Astrocyte (in vitro differentiated cells and primary cell): Measurements from ENCODE around the gene RMND5A. TPM values are rescaled to one million over a fixed set of nuclear protein-coding genes. Genes with fewer than 3 reads are reported as not detected.
A peak's percentile ranks its signal among the peaks of the same experiment; 100 is the strongest.

Source experiments
- DNase-seq: peaks from one replicate; pipeline ENCODE4 v3.0.0-alpha.2; 2010; ENCODE audit warnings: low read depth
- FAIRE-seq: peaks from 2 replicates; lab custom pipeline; 2011; peaks lifted over from hg19 to GRCh38; lab: Jason Lieb, UNC
- H2AFZ ChIP-seq: 2 replicates; pipeline ENCODE4 v1.6.0; 2012; ENCODE audit warnings: low read depth, low read length, inconsistent platforms
- H3K27ac ChIP-seq: 2 replicates; pipeline ENCODE4 v1.5.1; 2011; ENCODE audit warnings: low read depth, low read length, inconsistent platforms
- H3K27me3 ChIP-seq: 2 replicates; pipeline ENCODE4 v1.6.0; 2011; ENCODE audit warnings: low read length, inconsistent platforms; ENCODE audit not compliant: insufficient read depth
- H3K36me3 ChIP-seq: 2 replicates; pipeline ENCODE4 v1.5.1; 2011; ENCODE audit warnings: low read length, inconsistent platforms; ENCODE audit not compliant: insufficient read depth
- H3K4me1 ChIP-seq: 2 replicates; pipeline ENCODE4 v1.5.1; 2011; ENCODE audit warnings: low read length, inconsistent platforms; ENCODE audit not compliant: insufficient read depth
- H3K4me2 ChIP-seq: 2 replicates; pipeline ENCODE4 v1.6.0; 2012; ENCODE audit warnings: low read length, inconsistent platforms
- H3K4me3 ChIP-seq: 2 replicates; pipeline ENCODE4 v1.5.1; 2011; ENCODE audit warnings: low read depth, mild to moderate bottlenecking, low read length, inconsistent platforms; ENCODE audit not compliant: insufficient read depth
- H3K79me2 ChIP-seq: 2 replicates; pipeline ENCODE4 v1.6.0; 2012; ENCODE audit warnings: mild to moderate bottlenecking, low read length, inconsistent platforms; ENCODE audit not compliant: insufficient read depth
- H3K9ac ChIP-seq: 2 replicates; pipeline ENCODE4 v1.6.0; 2012; ENCODE audit warnings: mild to moderate bottlenecking, low read length, inconsistent platforms
- H3K9me3 ChIP-seq: 2 replicates; pipeline ENCODE4 v1.5.1; 2012; ENCODE audit warnings: low read depth, mild to moderate bottlenecking, low read length, inconsistent platforms; ENCODE audit not compliant: insufficient read depth
- H4K20me1 ChIP-seq: 2 replicates; pipeline ENCODE4 v1.6.0; 2012; ENCODE audit warnings: low read length, inconsistent platforms; ENCODE audit not compliant: insufficient read depth
- H3K27ac Mint-ChIP-seq: one replicate; pipeline ENCODE4 v1.8.0; 2021; ENCODE audit warnings: mild to moderate bottlenecking, mixed read lengths; ENCODE audit not compliant: unreplicated experiment
- H3K27me3 Mint-ChIP-seq: one replicate; pipeline ENCODE4 v1.8.0; 2021; ENCODE audit warnings: low read depth, mixed read lengths; ENCODE audit not compliant: unreplicated experiment
- H3K36me3 Mint-ChIP-seq: one replicate; pipeline ENCODE4 v1.8.0; 2021; ENCODE audit warnings: low read depth, mixed read lengths; ENCODE audit not compliant: unreplicated experiment
- H3K4me1 Mint-ChIP-seq: one replicate; pipeline ENCODE4 v1.8.0; 2021; ENCODE audit warnings: low read depth, mixed read lengths; ENCODE audit not compliant: unreplicated experiment
- H3K4me3 Mint-ChIP-seq: one replicate; pipeline ENCODE4 v1.8.0; 2021; ENCODE audit warnings: mild to moderate bottlenecking, moderate library complexity, mixed read lengths; ENCODE audit not compliant: unreplicated experiment
- H3K9me3 Mint-ChIP-seq: one replicate; pipeline ENCODE4 v1.8.0; 2021; ENCODE audit warnings: mild to moderate bottlenecking, mixed read lengths; ENCODE audit not compliant: unreplicated experiment
- CTCF ChIP-seq: IDR thresholded peaks from 2 replicates; pipeline ENCODE4 v1.5.1; 2011; ENCODE audit warnings: low read depth, mild to moderate bottlenecking, inconsistent platforms, low read length, moderate library complexity; ENCODE audit not compliant: insufficient read depth
- EZH2 ChIP-seq: IDR thresholded peaks from 2 replicates; pipeline ENCODE4 v1.6.1; 2012; ENCODE audit warnings: mild to moderate bottlenecking, low read length, inconsistent platforms; ENCODE audit not compliant: insufficient read depth
- total RNA-seq: library from RNA; stranded (reverse); gene quantifications from 2 replicates; pipeline ENCODE4 v1.2.1, GENCODE V29; 2021

RMND5A gene
- total RNA-seq, 1 donor from 2014 or later, result 33.6 TPM

DNA sequence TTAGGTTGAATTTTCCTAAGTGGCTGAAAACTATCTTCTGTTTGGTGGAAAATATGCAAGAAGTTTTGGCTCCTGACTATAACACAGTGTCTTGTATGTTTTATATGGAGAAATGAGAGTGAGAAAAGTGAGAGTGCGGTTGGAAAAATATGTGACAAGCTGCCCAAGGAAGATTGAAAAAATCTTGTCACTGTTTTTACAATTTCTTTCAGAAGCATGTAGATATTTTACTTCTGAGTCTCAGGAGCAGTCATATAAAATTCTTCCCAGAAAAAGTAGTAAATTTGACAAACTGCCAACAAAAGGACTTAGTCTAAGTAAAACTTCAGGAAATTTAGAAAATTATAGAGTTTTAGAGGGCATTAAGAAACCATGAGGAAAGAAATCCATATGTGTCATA, 19.4 kb upstream of the RMND5A start:
- Histone ChIP-seq H3K4me2 (no peak overlapping the region), H3K9me3 (no peaks in the 10 kb centered on the region), H3K36me3 (no peaks in the 10 kb centered on the region), H3K79me2 (no peaks in the 10 kb centered on the region), H3K27ac (no peak overlapping the region), H3K9ac (no peak overlapping the region), H3K27me3 (no peaks in the 10 kb centered on the region), H2AFZ (no peak overlapping the region), H4K20me1 (no peaks in the 10 kb centered on the region), H3K4me3 (no peak overlapping the region), H3K4me1 (peaks cover 17% of the 10 kb centered on the region)
- peaks cover 11% of the 10 kb centered on the region for H3K4me1 Mint-ChIP-seq
- TF ChIP-seq EZH2 (no peak), CTCF (no peak)
- H3K36me3 Mint-ChIP-seq, result no peaks in the 10 kb centered on the region
- DNase-seq, result no peak
- no peak for FAIRE-seq
- no peak overlapping the region for H3K4me3 Mint-ChIP-seq
- H3K9me3 Mint-ChIP-seq, result peaks cover under 1% of the 10 kb centered on the region
- no peak overlapping the region for H3K27ac Mint-ChIP-seq
- no peaks in the 10 kb centered on the region for H3K27me3 Mint-ChIP-seq

DNA sequence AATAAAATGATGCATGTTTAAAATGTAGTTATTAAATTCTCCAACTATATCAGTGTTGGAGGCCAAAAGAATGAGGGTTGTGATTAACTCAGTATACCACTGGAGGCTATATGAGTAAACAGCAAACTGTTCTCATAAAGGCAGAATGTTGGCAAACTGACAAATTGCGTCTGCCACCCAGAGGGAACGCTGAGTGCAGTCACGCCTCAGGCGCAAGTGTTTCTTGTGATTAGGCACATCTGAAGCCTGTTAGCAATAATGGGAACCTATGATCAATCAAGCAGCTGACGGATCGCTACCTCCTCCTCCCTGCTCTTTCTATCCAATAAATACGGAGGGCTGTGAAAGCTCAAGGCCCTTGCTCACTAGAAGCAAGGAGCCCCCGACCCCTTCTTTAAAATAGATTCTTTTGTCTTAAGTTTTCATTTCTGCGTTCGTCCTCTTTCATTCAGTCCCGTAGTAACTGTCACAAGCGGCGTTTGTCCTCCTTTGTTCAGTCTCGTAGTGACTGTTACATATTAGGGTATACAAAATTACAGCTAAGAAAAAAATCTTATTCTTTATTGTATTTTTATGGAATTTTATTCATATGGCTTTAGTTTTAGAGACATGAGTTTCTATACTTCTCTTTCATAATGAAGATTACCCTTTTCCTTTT, 16.3 kb upstream of the RMND5A start:
- H3K9ac ChIP-seq, result peak overlapping the region; percentile 54
- no peaks in the 10 kb centered on the region for H3K9me3 ChIP-seq
- H3K36me3 ChIP-seq, result no peaks in the 10 kb centered on the region
- peak overlapping the region; percentile 13 for H3K4me3 ChIP-seq
- H3K4me1 Mint-ChIP-seq, result peaks cover 11% of the 10 kb centered on the region
- no peaks in the 10 kb centered on the region for H3K79me2 ChIP-seq
- no peak overlapping the region for H3K27ac Mint-ChIP-seq
- H3K9me3 Mint-ChIP-seq, result peaks cover 5% of the 10 kb centered on the region
- peak; percentile 58 for DNase-seq
- peak overlapping the region; percentile 73 for H3K4me2 ChIP-seq
- H3K27me3 ChIP-seq, result no peaks in the 10 kb centered on the region
- H3K4me3 Mint-ChIP-seq, result no peak overlapping the region
- peak overlapping the region; percentile 57 for H2AFZ ChIP-seq
- TF ChIP-seq EZH2, result no peak
- TF ChIP-seq CTCF, result peak; percentile 6
- H3K27ac ChIP-seq, result peak overlapping the region; percentile 47
- no peaks in the 10 kb centered on the region for H3K36me3 Mint-ChIP-seq
- peaks cover 17% of the 10 kb centered on the region for H3K4me1 ChIP-seq
- FAIRE-seq, result no peak
- no peaks in the 10 kb centered on the region for H4K20me1 ChIP-seq
- no peaks in the 10 kb centered on the region for H3K27me3 Mint-ChIP-seq

- no peaks in the 10 kb centered on the region for H3K9me3 ChIP-seq
- TF ChIP-seq CTCF, result no peak
- TF ChIP-seq EZH2, result no peak
- H2AFZ ChIP-seq, result peak overlapping the region; percentile 57
- Mint-ChIP-seq H3K4me3 (no peak overlapping the region), H3K4me1 (peaks cover 11% of the 10 kb centered on the region), H3K9me3 (peaks cover 5% of the 10 kb centered on the region), H3K27ac (peak overlapping the region; percentile 30), H3K36me3 (no peaks in the 10 kb centered on the region), H3K27me3 (no peaks in the 10 kb centered on the region)
- peaks cover 17% of the 10 kb centered on the region for H3K4me1 ChIP-seq
- peak; percentile 71 for FAIRE-seq
- H3K79me2 ChIP-seq, result no peaks in the 10 kb centered on the region
- peak overlapping the region; percentile 6 for H3K4me3 ChIP-seq
- H3K9ac ChIP-seq, result peak overlapping the region; percentile 54
- H3K27me3 ChIP-seq, result no peaks in the 10 kb centered on the region
- H3K36me3 ChIP-seq, result no peaks in the 10 kb centered on the region
- H3K4me2 ChIP-seq, result peak overlapping the region; percentile 73
- no peaks in the 10 kb centered on the region for H4K20me1 ChIP-seq
- DNase-seq, result peak; percentile 88
- peak overlapping the region; percentile 47 for H3K27ac ChIP-seq
These were observed 15.6 kb upstream of the RMND5A start for GRCh38 chr2:86704459-86704971.
